Lower leg skin (tissue), 3 donors: ENCODE measurements around the gene FCGR2B.
"Not testable (repeated sequence)": the region's sequence is repeated elsewhere in the genome, so short reads cannot be mapped to it uniquely, and the experiment has no call there.

ENCODE experiments used
- POLR2A ChIP-seq, 2 donors: fragments of 450-650 bp; IDR thresholded peaks; one replicate each; pipeline ENCODE4 v1.6.1; 2016 to 2017; ENCODE audit warnings: antibody characterized with exemption in 2 of 2, mild to moderate bottlenecking in 1 of 2, moderate library complexity in 1 of 2
- TF ChIP-seq, protein P1 (sequence below), 3 donors: fragments of 450-650 bp; IDR thresholded peaks; one replicate each; pipeline ENCODE4 v1.5.1; 2016; ENCODE audit warnings: antibody characterized with exemption in 3 of 3, mild to moderate bottlenecking in 3 of 3, moderate library complexity in 2 of 3

DNA sequence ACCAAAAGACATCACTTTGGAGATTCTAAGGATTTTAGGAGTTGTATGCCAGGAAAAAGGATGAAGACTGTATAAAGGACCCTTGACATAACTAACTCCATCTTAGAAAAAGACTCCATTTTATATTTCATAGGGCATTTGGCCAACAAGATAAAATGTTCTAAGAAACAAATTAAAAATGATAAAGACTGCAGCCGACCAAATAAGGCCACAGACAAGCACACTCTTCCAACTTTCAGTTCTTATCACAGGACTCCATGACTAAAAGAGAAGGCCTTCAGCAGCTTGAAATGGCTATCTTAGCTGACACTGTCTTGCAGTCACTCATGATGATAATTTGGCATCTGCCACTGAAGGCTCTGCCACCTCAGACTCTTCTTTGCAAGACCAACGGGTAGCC is 23.7 kb upstream of the FCGR2B start:
- TF ChIP-seq, protein P1, sequence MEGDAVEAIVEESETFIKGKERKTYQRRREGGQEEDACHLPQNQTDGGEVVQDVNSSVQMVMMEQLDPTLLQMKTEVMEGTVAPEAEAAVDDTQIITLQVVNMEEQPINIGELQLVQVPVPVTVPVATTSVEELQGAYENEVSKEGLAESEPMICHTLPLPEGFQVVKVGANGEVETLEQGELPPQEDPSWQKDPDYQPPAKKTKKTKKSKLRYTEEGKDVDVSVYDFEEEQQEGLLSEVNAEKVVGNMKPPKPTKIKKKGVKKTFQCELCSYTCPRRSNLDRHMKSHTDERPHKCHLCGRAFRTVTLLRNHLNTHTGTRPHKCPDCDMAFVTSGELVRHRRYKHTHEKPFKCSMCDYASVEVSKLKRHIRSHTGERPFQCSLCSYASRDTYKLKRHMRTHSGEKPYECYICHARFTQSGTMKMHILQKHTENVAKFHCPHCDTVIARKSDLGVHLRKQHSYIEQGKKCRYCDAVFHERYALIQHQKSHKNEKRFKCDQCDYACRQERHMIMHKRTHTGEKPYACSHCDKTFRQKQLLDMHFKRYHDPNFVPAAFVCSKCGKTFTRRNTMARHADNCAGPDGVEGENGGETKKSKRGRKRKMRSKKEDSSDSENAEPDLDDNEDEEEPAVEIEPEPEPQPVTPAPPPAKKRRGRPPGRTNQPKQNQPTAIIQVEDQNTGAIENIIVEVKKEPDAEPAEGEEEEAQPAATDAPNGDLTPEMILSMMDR (IDR thresholded peaks at IDR 0.05) = not testable (repeated sequence)
- TF ChIP-seq POLR2A (IDR thresholded peaks at IDR 0.05) = not testable (repeated sequence)
